Epithelial cell of prostate (primary cell): Measurements from ENCODE around the gene ADM5.

Experiments used
- DNase-seq: peaks from one replicate; pipeline ENCODE4 v3.0.0-alpha.2; 2011; ENCODE audit warnings: low read depth, low spot score
- H3K27ac ChIP-seq: fragments of 450-650 bp; 2 replicates; pipeline ENCODE4 v1.5.1; 2017; ENCODE audit warnings: mild to moderate bottlenecking

ADM5 gene

DNA sequence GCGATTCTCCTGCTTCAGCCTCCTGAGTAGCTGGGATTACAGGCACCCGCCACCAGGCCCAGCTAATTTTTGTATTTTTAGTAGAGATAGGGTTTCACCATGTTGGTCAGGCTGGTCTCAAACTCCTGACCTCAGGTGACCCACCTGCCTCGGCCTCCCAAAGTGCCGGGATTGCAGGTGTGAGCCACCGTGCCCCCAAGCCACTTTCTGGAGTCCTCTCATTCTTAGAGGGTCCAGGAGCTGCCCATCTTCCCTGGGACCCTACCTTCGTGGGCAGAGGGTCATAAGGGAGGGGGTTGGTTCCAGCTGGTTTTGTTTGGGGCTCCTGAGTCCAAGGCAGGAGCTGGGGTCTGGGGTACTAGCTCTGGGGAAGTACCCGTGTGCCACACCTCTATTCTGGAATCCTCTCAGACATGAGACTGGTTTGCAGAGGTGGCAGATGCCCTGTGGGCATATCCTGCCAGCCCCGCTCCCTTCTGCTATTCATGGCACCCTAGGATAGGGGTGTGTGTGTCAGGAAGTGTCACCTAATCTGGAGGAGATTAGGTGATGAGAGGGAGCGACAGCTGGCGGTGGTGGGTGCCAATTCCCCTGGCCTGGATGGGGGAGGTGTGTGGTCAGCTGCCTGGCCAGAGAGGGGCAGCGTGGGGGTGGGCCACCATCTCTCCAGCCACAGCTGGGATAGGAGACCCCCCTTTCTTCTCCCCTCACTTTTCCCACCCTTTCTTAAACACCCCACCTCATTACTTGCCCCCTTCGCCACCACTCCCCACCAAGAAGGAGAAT, 10.2 kb upstream of the ADM5 start:
- H3K27ac ChIP-seq, result peak overlapping the region; percentile 76
- no peak for DNase-seq

DNA sequence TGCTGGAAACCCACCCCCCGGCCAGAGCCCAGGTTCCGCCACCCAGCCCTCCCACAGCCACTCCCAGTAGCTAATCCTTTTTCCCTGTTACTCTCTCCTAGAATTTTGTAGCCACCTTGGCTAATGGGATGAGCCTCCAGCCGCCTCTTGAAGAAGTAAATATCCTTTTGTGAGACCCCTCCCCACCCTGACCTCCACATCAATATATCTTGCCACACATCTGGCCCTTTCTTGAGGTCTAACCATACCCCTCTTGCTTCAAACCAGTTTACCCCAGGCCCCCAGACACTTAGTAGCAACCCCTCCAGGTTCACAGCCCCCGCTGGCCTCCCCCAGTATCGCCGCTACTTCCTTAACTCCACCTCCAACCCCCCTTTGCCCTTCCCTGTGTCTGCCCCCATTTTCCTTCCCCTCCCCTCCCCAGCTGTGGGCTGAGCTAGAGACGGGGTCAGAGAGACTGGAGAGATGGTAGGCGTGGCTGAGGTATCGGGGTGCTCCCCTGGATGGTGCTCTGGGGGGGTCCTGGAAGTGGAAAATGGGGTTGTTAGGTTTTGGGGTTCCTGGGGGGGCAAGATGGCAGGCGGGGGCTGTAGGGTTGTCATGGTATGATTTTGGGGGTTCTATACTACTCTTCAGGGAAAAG, 9.5 kb upstream of the ADM5 start:
- no peak for DNase-seq
- no peak overlapping the region for H3K27ac ChIP-seq

DNA sequence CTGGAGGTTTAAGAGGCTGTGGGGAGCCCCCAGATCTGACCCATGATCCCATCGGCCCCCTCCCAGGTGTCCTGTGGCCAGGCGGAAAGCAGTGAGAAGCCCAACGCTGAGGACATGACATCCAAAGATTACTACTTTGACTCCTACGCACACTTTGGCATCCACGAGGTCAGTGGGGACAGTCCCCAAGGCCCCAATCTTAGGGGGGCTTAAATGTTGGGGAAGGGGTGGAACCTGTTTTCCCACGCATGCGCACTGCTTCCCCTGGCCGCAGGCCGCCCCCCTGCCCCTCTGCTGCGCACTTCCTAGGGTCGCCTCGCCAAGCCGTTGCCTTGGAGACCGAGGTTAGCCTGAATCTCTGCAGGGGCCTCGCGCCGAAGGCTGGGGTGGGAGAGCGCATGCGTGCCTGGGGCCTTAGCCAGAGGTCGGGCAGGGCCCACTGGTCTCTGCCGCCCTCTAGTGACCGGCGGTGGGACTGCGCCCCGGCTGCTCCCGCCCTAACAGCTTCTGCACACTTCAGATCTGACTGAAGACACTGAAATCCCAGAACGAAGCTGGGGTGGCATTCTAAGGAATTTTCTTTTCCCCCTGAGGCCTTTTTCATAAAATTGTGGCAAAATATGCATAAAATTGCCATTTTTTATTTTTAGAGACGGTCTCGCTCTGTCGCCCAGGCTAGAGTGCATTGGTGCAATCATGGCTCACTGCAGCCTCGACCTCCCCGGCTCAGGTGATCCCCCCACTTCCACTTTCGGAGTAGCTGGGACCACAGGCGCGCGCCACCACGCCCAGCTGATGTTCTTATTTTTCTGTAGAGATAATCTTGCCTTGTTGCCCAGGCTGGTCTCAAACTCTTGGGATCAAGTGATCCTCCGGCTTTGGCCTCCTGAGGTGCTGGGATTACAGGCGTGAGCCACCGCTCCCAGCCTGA, 8.7 kb upstream of the ADM5 start:
- H3K27ac ChIP-seq, result no peak overlapping the region
- DNase-seq, result no peak

DNA sequence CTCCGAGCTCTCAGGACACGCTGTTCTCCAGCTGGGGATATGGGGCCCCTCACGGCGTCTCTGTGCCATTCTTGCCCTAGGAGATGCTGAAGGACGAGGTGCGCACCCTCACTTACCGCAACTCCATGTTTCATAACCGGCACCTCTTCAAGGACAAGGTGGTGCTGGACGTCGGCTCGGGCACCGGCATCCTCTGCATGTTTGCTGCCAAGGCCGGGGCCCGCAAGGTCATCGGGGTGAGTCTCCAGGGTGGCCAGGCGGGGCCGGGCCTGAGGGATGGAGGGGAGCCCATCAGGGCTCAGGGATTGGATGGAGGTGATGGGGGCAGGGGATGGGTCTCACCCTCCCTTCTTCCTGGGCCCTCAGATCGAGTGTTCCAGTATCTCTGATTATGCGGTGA, 7.6 kb upstream of the ADM5 start:
- no peak for DNase-seq
- H3K27ac ChIP-seq, result no peak overlapping the region

DNA sequence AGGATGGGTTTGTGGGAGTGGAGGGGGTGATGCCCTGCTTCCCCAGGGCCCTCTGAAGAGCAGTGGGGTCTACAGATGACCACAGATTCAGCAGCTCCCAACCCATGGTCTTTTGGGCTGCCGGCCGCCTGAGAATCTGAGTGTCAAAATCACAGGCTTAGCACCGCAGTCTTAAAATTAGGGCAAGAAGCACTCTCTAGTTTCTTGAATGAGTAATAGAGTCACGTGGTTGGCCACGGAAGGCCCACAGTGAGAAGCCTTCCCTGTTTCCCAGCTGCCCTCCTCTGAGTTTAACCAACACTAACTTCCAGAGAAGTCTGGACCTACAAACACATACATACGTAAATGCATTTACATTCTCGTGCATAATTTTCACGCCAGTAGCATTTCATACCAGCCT, 7.1 kb upstream of the ADM5 start:
- no peak overlapping the region for H3K27ac ChIP-seq
- DNase-seq, result no peak

DNA sequence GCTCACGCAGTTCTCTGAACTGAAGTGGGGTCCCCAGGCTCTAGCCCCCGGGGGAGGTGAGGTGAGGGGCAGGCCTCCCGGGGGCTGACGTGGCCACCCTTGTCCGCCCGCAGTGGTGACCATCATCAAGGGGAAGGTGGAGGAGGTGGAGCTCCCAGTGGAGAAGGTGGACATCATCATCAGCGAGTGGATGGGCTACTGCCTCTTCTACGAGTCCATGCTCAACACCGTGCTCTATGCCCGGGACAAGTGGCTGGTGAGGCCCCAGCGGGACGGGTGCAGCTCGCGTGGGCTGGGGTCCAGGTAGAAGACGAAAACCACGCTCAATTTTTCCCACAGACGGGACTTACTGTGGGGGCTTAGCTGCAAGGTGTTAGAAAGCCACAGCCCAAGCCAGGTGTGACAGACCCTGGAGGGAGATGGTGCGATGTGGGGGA, 5.6 kb upstream of the ADM5 start:
- H3K27ac ChIP-seq, result no peak overlapping the region
- no peak for DNase-seq

DNA sequence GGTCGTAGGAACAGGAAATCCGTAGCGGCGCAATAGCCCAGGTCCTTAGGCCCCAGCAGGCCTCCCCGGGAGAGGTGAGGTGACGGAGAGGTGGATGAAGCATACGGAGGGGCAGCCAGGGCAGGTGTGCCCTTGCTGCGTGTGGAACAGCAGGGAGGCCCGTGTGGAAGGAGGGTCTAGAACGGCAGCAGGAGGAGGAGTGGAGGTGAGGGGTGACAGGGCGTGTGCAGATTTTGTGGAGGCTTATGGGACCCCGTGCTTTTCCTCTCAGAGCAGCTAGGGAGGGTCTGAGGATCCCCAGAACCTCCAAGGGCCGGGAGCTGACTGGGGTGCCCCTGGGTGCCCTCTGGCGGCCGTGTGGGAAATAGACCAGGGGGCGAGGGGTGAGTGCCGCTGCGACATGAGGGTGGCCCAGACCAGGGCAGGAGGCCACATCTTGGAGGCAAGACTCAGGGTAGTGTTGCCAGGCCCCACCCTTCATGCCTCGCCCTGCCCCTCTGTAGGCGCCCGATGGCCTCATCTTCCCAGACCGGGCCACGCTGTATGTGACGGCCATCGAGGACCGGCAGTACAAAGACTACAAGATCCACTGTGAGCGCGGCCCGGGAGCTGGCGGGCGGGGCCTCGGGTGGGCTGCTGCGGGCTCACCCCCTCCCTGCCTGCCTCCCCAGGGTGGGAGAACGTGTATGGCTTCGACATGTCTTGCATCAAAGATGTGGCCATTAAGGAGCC, 5.0 kb upstream of the ADM5 start:
- no peak for DNase-seq
- no peak overlapping the region for H3K27ac ChIP-seq

DNA sequence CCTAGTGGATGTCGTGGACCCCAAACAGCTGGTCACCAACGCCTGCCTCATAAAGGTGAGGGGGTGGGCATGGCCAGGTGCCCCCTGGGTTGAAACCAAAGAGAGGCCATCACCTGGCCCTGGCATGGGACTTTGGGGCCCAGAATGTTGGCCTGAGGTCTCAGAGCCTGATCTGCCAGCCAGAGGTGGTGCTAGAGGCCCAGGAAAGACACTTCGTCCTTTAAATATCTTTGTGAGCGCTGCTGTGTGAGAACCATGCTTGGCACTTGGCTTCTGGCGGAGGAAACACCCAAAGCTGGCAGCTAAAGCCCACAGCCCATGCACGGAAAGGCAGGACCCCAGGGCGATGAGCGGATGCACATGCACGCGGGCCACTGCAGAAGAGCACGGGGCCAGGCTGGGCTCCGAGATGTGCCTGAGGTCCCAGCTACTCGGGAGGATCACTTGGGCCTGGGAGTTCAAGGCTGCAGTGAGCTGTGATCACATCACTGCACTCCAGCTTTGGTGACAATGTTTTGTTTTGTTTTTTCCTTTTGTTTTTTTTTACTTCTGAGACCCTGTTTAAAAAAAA, 4.3 kb upstream of the ADM5 start:
- no peak overlapping the region for H3K27ac ChIP-seq
- DNase-seq, result no peak

DNA sequence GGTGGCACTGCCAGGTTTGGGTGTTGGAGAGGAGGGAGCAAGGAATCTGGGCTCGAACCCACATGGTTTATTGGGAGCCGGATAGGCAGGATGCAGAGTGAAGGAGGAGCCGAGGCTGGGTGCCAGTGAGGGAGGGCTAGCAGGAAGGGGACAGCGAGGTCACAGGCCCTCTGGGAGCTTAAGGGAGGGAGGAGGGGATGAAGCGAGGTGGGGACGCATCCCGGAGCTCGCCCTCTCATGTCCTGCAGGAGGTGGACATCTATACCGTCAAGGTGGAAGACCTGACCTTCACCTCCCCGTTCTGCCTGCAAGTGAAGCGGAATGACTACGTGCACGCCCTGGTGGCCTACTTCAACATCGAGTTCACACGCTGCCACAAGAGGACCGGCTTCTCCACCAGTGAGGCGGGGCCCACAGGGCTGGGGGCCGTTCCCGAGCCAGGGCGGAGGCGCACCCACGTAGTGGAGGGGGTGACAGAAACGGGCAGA, 3.5 kb upstream of the ADM5 start:
- no peak overlapping the region for H3K27ac ChIP-seq
- DNase-seq, result no peak

DNA sequence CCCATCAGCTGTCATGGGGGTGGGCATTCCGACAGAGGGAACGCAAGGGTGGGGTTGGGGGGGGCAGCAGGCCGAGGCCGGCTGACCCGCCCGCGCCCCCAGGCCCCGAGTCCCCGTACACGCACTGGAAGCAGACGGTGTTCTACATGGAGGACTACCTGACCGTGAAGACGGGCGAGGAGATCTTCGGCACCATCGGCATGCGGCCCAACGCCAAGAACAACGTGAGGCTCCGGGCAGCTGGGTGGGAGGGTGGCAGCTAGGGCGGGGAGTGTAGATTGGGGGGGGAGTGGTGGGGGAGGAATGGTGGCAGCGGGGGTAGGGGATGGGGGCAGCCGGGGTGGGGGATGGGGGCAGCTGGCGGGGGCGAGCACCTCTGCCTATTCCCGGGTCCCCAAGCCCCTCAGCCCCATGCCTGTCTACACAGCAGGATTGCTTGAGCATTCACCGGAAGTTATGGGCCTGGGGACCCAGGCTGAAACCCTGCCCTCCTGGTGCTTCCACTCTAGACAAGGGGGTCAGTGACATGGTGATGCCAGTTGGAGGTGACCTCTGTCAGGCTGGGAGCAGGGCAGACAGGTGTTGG, 2.8 kb upstream of the ADM5 start:
- H3K27ac ChIP-seq, result no peak overlapping the region

DNA sequence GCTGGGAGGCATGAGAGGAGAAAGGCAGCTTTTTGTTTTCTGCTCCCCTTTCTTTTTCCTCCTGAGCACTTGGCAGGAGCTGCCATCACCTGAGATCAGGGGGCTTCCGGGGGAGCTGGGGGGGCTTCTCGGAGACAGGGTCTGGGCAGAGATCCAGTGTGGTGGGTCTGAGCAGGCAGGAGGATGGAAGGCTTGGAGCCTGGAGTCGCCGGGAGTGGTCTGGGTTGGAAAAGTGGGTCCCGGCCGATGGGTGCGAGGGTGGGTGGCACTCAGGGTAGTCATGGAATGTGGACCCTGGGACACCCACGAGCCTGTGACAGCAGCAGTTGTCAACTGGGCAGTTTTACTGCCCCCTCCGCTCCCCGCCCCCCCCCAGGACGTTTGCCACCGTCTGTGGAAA, 2.2 kb upstream of the ADM5 start:
- no peak for DNase-seq
- no peak overlapping the region for H3K27ac ChIP-seq

More for the DNA sequence above, 2.8 kb upstream of the ADM5 start:
- DNase-seq, result no peak

DNA sequence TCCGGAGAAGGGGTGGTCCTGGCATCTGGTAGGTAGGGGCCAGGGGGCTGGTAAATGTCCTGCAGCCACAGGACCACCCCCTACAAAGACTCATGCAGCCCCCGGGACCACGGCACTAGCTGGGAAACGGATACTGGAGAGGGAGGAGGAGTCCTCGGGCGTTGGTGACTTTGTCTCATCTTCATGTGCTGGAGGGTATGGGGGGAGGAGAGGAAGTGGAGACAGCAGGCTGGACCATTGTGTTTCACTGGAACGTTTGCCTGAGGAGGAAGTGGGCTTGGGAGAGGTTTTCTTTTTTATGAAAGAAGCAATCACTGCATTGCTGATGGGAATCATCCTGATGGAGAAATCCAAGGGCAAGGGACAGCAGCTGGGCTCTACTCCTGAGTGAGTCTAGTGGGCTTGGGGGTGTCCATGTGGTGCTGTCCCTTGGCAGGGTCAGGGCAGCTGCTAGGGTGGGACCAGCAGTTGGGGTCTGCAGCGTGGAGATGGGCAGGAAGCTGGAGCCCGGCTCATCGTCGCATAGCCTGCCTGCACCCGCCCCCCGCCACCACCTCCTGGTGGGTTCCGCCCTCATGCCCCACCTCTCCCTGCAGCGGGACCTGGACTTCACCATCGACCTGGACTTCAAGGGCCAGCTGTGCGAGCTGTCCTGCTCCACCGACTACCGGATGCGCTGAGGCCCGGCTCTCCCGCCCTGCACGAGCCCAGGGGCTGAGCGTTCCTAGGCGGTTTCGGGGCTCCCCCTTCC, 1.7 kb upstream of the ADM5 start:
- H3K27ac ChIP-seq, result no peak overlapping the region
- no peak for DNase-seq

DNA sequence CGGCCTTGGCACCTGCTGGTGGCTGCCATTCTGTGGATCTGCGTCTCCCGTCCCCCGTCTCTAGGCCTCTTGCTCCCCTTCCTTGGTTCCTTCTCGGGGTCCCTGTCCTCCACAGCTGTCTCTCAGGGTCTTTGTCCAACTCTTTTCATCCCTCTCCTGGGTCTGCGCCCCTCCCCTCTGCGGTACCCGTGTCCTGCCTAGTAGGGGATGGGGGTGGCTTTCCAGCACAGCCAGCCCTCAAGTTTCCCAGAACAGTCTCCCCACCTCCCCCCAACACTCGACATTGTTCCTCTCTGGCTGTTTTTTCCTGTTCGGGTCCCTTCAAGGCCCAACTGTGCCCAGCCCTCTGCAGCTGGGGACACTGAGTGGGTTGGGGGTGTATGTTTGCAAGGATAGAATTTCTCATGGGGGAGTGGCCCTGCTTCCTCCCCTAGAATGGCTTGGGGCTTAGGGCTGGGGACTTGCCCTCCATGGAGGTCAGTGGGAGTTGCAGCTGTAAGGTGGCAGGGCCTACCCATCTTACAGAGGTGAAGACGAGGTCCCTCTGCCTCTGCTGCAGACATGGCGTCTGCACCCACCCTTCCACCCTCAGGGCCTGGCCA, 762 bp upstream of the ADM5 start:
- H3K27ac ChIP-seq, result no peak overlapping the region
- DNase-seq, result no peak

DNA sequence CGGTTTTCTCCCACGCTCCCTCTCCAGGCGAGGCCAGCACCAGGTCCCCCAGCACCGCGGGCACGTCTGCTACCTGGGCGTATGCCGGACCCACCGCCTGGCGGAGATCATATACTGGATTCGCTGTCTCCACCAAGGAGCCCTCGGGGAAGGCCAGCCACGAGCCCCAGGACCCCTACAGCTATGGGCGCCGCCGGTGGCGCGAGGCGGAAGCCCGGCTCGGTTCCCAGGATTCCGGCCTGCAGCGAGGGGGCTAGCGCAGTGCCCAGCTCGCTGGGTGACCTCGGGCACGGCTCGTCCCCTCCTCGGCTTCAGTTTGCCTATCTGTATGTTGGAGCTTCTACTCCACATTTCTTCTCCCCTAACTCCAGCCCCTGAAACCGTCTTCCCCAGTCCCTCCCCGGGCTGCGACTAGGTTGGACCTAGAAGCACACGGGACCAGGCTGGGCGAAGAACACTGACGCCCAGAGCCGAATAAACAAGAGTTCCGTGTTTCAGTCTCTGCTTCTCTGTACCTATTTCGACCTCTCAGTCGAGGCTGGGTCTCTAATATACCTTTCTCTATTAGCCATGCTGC, 773 bp downstream of the ADM5 start:
- no peak overlapping the region for H3K27ac ChIP-seq
- no peak for DNase-seq

DNA sequence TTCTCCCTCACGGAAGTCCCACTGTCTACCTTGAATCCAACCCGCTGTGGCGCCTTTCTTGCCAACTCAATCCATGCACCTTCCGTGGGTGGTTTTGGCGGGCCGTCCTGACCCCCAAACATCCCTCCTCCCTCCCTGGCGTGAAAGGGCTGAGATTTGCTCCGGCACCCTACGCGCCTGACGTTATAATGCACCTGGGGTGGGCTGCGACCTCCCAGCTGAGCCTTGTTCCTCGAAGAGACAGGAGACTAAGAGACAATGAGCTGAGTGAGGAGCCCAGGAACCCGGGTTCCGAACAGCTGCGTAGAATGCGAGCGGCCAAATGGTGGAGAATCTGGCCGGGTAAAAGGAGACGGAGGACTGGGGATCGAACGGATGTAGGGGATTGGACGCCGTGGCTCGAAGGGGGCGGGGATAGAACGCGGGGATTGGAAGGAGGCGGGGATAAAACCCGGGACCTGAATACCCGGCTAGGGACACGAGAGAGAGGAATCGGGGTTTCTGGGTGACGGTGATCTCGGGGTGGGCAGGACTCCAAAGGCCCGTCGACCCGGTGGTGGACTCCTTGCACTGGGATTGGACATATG, 1.4 kb downstream of the ADM5 start, which contains the start of gene CPT1C:
CPT1C (plus strand) TSS at position 461 of the 587 bp plus-strand sequence. CDS start 1,137 bp downstream, outside the sequence.
- DNase-seq, result no peak
- no peak within 1 kb of the TSS for H3K27ac ChIP-seq

DNA sequence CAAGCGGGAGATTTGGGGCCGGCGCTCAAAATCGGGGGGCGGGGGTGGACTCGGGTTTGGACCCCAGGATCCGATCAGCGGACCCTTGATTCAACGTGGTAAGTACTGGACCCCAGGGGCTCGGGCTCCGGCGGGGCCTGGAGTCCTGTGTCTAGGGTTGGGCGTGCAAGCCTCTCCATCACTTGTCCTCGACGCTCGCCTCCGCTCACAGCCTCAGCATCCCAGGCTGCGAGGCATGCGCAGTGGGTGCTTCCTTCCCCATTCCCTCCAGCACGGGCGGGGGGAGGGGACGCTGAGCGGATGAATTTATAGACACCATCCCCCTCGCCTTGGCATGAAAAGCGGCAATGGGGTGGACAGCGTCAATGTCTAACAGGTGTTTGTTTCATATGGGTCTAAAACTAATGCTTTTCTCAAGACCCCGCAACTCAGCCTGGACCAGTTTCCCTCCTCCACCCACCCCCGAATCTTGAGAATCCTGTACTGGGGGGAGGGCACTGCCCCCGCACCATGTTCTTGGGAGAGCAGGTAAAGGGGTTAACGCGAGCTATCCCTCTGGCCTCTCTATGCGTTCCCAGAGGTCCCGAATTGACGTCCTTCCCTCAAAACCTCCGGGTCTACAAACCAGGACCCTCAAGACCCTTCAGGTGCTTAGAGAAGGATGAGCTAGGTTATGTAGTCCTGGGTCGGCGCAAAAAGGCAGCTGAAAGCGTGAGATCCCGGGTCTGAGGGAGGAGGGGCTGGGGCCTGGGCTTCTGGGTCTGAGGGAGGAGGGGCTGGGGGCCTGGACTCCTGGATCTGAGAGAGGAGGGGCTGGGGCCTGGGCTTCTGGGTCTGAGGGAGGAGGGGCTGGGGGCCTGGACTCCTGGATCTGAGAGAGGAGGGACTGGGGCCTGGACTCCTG, 2.1 kb downstream of the ADM5 start:
- no peak overlapping the region for H3K27ac ChIP-seq
- DNase-seq, result no peak

DNA sequence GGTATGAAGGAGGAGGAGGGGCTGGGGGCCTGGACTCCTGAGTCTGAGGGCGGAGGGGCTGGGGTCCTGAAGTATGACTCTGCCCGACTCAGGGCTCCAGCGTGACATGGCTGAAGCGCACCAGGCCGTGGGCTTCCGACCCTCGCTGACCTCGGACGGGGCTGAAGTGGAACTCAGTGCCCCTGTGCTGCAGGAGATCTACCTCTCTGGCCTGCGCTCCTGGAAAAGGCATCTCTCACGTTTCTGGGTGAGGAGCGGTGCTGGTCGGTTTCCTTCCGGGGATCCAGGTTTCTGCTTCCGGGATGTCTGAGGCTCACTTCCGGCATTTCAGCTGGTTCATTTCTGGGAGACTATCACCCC, 2.7 kb downstream of the ADM5 start:
- no peak for DNase-seq
- H3K27ac ChIP-seq, result no peak overlapping the region
